GM12865 (cell line): ENCODE measurements around the gene SLC35E4.

Experiments used
- DNase-seq: peaks from one replicate; pipeline ENCODE4 v3.0.0; 2010; ENCODE audit warnings: low read depth
- H3K4me3 ChIP-seq: 2 replicates; pipeline ENCODE4 v1.5.1; 2011; ENCODE audit warnings: mild to moderate bottlenecking, low read depth, low read length, control low read depth
- CTCF ChIP-seq: IDR thresholded peaks from 2 replicates; pipeline ENCODE4 v1.5.1; 2011; ENCODE audit warnings: low read length, control low read depth, low read depth, inconsistent platforms; ENCODE audit not compliant: insufficient read depth; ENCODE audit errors: missing control alignments

The SLC35E4 gene

GRCh38 chr22:30694640-30695350 lies 59.2 kb downstream of the SLC35E4 start, which contains the start of gene OSBP2:
Gene OSBP2 (plus strand): TSS chr22:30694874. CDS start chr22:30694910, 36 bp downstream.
- peak; percentile 11 for TF ChIP-seq CTCF
- H3K4me3 ChIP-seq: peak within 1 kb of the TSS; percentile 67
- peak; percentile 37 for DNase-seq

- no peak for TF ChIP-seq CTCF
- H3K4me3 ChIP-seq: no peak overlapping the region
- no peak for DNase-seq
Measured at GRCh38 chr22:30695351-30695851, 59.8 kb downstream of the SLC35E4 start.

DNA sequence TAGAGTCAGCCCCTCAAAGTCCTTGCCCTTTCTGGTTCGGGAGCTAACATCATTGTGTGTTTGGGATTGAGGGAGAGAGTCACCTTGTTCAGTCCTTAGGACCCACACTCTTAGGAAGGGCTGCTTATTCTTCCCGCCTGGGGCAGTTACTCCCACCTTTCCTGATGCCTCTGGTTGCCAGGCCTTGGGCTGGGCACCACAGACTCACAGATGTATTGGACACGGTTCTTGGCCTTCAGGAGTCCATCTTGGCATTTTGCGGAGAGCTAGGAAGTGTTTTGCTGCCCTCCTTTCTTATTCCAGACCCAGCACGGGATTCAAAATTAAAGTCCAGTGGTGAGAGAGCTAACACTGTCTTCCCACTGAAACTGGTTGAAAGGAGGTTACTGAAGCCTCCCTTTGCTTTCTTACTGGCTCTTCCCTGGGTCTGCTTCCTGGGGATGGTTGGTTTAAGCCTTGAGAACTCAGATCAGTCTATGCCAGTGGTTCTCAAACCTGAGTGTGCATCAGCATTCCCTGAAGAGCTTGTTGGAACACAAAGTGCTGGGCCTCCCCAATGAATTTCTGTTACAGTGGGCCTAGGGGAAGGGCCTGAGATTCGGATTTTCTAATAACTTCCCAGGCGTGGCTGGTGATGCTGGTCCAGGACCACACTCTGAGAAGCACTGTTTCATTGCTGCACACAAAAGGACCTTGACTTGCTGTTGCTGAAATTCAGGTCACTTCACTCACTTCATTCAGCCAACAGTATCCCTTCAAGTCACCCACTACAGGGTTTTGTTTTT lies 60.5 kb downstream of the SLC35E4 start:
- no peak overlapping the region for H3K4me3 ChIP-seq
- TF ChIP-seq CTCF: no peak
- no peak for DNase-seq
